ENCODE results near the gene PCDH9.

GRCh38 chr13:67278235-67278634 is 48.1 kb upstream of the PCDH9 start:
- TF ChIP-seq EZH2 (IDR thresholded peaks at IDR 0.05; ENCODE audit: insufficient read depth, poor library complexity, severe bottlenecking) (no peak), EZH2phosphoT487 (IDR thresholded peaks at IDR 0.05; ENCODE audit: insufficient read depth, low read depth) (no peak)
